HFFc6 (cell line): ENCODE measurements around the gene RNLS. TPM values are rescaled to one million over a fixed set of nuclear protein-coding genes. Genes with fewer than 3 reads are reported as not detected.
A peak's percentile ranks its signal among the peaks of the same experiment; 100 is the strongest.

ENCODE experiments used
- DNase-seq: peaks from one replicate; pipeline ENCODE4 v3.0.0-alpha.2; 2018
- H3K27ac Mint-ChIP-seq: 2 replicates; pipeline ENCODE4 v1.8.0; 2020; ENCODE audit warnings: mild to moderate bottlenecking, mixed read lengths
- H3K27me3 Mint-ChIP-seq: 2 replicates; pipeline ENCODE4 v1.8.0; 2021; ENCODE audit warnings: mild to moderate bottlenecking, moderate library complexity, mixed read lengths; ENCODE audit not compliant: insufficient read depth
- H3K36me3 Mint-ChIP-seq: 2 replicates; pipeline ENCODE4 v1.8.0; 2021; ENCODE audit warnings: low read depth, mixed read lengths
- H3K4me1 Mint-ChIP-seq: 2 replicates; pipeline ENCODE4 v1.8.0; 2020; ENCODE audit warnings: low read depth, mixed read lengths
- H3K4me3 Mint-ChIP-seq: 2 replicates; pipeline ENCODE4 v1.8.0; 2020; ENCODE audit warnings: mild to moderate bottlenecking, moderate library complexity, mixed read lengths
- H3K9me3 Mint-ChIP-seq: 2 replicates; pipeline ENCODE4 v1.8.0; 2020; ENCODE audit warnings: mild to moderate bottlenecking, mixed read lengths
- CTCF ChIP-seq: fragments of 200-600 bp; sonication (generic); IDR thresholded peaks from 2 replicates; pipeline ENCODE4 v1.5.0; 2021; ENCODE audit warnings: antibody characterized with exemption, mild to moderate bottlenecking
- total RNA-seq, 6 experiments: library from RNA; stranded (reverse); fragmentation: NEBNext Ultra II Directional; extraction: Animal tissue kit (Norgen Biotek cat#: 25700); gene quantifications; 2 replicates in 1 of 6; 3 replicates in 5 of 6; pipeline ENCODE4 v1.2.3, GENCODE V29; 2021

Gene RNLS
- total RNA-seq, 6 experiments from 2014 or later = 1.8 to 3.1 (median 2.4) TPM

- H3K27ac Mint-ChIP-seq = 0 out of 2 replicates have a peak overlapping the region, but pooled peaks have one; percentile 14
- peaks cover 40% of the 10 kb centered on the region for H3K4me1 Mint-ChIP-seq
- H3K36me3 Mint-ChIP-seq = no peaks in the 10 kb centered on the region
- no peak for TF ChIP-seq CTCF
- no peaks in the 10 kb centered on the region; the same call in 1 of the 2 replicates for H3K27me3 Mint-ChIP-seq
- peak overlapping the region; percentile 41 for H3K4me3 Mint-ChIP-seq
- peak; percentile 78 for DNase-seq
- H3K9me3 Mint-ChIP-seq = no peaks in the 10 kb centered on the region
Measured at GRCh38 chr10:88254091-88254490, 329.0 kb downstream of the RNLS start.

- Mint-ChIP-seq H3K36me3 (no peaks in the 10 kb centered on the region), H3K27me3 (no peaks in the 10 kb centered on the region; the same call in 1 of the 2 replicates), H3K4me3 (no peak overlapping the region; the same call in 1 of the 2 replicates), H3K27ac (no peak overlapping the region), H3K4me1 (peaks cover 40% of the 10 kb centered on the region), H3K9me3 (no peaks in the 10 kb centered on the region)
- TF ChIP-seq CTCF = no peak
- no peak for DNase-seq
Measured at GRCh38 chr10:88253622-88254021, 329.5 kb downstream of the RNLS start.

- H3K27me3 Mint-ChIP-seq = no peaks in the 10 kb centered on the region; the same call in 1 of the 2 replicates
- no peaks in the 10 kb centered on the region for H3K9me3 Mint-ChIP-seq
- H3K36me3 Mint-ChIP-seq = no peaks in the 10 kb centered on the region
- no peak overlapping the region for H3K4me3 Mint-ChIP-seq
- no peak for TF ChIP-seq CTCF
- no peak overlapping the region for H3K27ac Mint-ChIP-seq
- no peak for DNase-seq
- peaks cover 40% of the 10 kb centered on the region for H3K4me1 Mint-ChIP-seq
Measured at GRCh38 chr10:88253128-88253527, 330.0 kb downstream of the RNLS start.

GRCh38 chr10:88249450-88249849, 333.7 kb downstream of the RNLS start:
- peaks cover 49% of the 10 kb centered on the region for H3K4me1 Mint-ChIP-seq
- H3K4me3 Mint-ChIP-seq = no peak overlapping the region
- H3K36me3 Mint-ChIP-seq = no peaks in the 10 kb centered on the region
- no peak for DNase-seq
- no peak for TF ChIP-seq CTCF
- peaks cover 4% of the 10 kb centered on the region; the same call in 1 of the 2 replicates for H3K27me3 Mint-ChIP-seq
- H3K9me3 Mint-ChIP-seq = no peaks in the 10 kb centered on the region
- no peak overlapping the region for H3K27ac Mint-ChIP-seq

- peaks cover 49% of the 10 kb centered on the region for H3K4me1 Mint-ChIP-seq
- H3K27me3 Mint-ChIP-seq = peaks cover 4% of the 10 kb centered on the region
- TF ChIP-seq CTCF = no peak
- no peaks in the 10 kb centered on the region for H3K9me3 Mint-ChIP-seq
- H3K4me3 Mint-ChIP-seq = no peak overlapping the region
- no peak overlapping the region for H3K27ac Mint-ChIP-seq
- no peaks in the 10 kb centered on the region for H3K36me3 Mint-ChIP-seq
- no peak for DNase-seq
Measured at GRCh38 chr10:88246675-88247074, 336.4 kb downstream of the RNLS start.
